ENCODE results near the gene SEMA3A.

Gene SEMA3A

DNA sequence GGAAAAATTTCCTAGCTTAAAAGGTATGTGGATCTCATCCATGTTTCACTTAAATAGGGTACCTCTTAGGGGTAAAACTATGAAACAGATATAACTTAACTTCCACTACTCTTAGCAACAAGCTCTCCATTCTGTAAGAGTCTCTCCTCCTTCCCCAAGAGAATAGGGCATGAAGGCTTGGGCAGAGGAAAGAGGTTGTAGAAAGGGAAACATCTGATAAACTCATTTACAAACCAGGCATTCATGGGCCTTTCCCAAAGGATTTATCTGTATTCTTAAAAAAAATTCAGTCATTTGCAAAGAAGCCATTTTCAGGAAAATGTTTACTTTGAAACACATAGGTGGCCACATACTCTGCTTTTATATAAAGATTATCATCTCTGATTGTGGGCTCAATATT lies 82.7 kb downstream of the SEMA3A start:
- no peak for DNase-seq (ENCODE audit: low read depth in 2 of 2)

GRCh38 chr7:84110400-84110799 lies 84.2 kb downstream of the SEMA3A start:
- DNase-seq (ENCODE audit: low read depth in 2 of 2), result no peak

DNA sequence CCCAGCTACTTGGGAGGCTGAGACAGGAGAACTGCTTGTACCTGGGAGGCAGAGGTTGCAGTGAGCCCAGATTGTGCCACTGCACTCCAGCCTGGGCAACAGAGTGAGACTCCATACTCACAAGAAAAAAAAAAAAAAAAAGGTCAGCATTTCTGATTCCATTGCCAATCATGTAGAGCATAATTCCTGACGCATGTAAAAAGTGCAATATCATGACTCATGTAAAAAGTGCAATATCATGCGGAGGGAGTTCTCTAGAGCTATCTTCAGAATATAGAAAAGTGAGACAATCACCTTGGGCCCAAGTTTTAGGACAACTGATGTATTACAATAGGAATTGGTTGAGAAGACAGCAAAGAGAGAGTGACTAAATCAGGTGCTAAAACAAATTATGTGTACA lies 85.8 kb downstream of the SEMA3A start:
- DNase-seq (ENCODE audit: low read depth in 2 of 2), result no peak

DNA sequence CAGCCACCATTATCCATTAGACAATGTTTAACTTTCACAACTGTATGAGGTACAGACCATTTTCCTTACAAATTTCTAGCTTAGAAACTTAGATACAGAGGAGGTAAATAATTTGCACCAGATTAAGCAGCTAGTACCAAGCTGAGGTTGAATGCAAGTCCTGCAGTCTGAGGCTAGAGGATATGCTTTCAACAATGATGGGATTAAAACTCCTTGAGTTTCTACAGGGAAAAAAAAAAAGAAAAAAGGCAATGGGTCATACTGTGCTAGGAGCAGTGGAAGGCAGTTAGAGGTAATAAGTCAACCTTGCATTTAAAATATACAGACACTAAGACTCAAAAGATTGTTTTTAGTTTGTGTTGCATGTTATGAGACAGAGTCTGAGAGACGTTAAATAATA lies 86.5 kb downstream of the SEMA3A start:
- no peak for DNase-seq (ENCODE audit: low read depth in 2 of 2)

GRCh38 chr7:84107259-84107658 lies 87.3 kb downstream of the SEMA3A start:
- DNase-seq (ENCODE audit: low read depth in 2 of 2), result no peak

GRCh38 chr7:84106291-84106690 lies 88.3 kb downstream of the SEMA3A start:
- no peak for DNase-seq (ENCODE audit: low read depth in 2 of 2)

- no peak for DNase-seq (ENCODE audit: low read depth in 2 of 2)
Measured at GRCh38 chr7:84105586-84105985, 89.0 kb downstream of the SEMA3A start.

- DNase-seq (ENCODE audit: low read depth in 2 of 2), result no peak
Measured at GRCh38 chr7:84104826-84105225, 89.8 kb downstream of the SEMA3A start.

- DNase-seq (ENCODE audit: low read depth in 2 of 2), result no peak
Measured at GRCh38 chr7:84102213-84102612, 92.4 kb downstream of the SEMA3A start.

GRCh38 chr7:84100866-84101265 lies 93.7 kb downstream of the SEMA3A start:
- no peak for DNase-seq (ENCODE audit: low read depth in 2 of 2)

DNA sequence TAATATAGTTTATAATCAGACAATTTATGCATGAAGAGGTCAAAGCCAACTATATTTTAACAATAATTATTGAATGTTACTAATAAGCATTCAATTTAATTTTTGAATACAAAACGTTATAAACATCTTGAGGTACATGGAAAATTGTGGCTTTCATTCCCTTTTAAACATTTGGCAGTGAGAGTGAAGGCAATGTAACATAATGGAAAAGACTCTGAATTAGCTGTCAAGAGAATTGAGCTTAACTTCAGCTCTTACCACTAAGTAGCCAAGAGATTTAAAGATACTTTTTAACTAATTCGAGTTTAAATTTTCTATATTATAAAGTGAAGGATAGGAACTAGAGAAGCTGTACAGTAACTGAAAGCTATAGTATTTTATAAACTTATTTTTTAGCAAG lies 98.6 kb downstream of the SEMA3A start:
- no peak for DNase-seq (ENCODE audit: low read depth in 2 of 2)

DNA sequence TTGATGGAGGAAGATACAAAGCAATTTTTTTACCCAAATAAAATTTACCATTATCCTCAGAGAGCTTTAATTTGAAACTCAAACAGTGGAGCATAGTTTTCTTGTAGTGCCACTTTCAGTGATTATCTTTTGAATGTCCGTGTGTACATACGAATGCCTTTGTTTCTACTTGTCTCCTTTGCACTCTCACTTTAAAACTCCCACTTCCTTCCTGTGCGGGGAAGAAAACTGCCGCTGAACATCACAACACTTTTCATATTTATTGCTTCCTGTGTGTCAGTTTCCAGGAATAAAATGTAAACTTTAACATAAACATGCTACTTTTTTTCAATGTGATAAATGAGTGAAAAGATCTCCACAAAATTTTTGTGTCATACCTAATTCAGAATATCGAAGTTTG lies 102.4 kb downstream of the SEMA3A start:
- no peak for DNase-seq (ENCODE audit: low read depth in 2 of 2)

- DNase-seq (ENCODE audit: low read depth in 2 of 2), result no peak
Measured at GRCh38 chr7:84091318-84091717, 103.3 kb downstream of the SEMA3A start.

GRCh38 chr7:84088802-84089201 lies 105.8 kb downstream of the SEMA3A start:
- no peak for DNase-seq (ENCODE audit: low read depth in 2 of 2)

DNA sequence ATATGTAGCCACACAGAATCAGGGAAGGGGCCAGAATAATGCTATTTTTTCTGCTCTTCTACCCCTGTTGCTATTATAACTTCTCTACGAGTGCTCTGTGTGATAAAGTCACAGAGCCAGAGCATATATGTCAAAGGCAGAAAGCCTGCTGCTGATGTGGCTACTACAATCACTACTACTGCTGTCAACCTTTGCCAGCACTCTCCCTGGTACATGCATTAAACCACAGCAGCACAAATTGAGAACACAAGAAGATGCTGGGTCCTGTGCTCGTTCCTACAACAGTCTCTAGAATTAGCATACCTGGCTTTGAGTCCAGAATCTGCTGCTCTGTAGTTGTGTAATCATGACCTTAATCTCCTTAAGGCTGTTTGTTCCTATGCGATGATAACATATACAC lies 108.6 kb downstream of the SEMA3A start:
- DNase-seq (ENCODE audit: low read depth in 2 of 2), result no peak

DNA sequence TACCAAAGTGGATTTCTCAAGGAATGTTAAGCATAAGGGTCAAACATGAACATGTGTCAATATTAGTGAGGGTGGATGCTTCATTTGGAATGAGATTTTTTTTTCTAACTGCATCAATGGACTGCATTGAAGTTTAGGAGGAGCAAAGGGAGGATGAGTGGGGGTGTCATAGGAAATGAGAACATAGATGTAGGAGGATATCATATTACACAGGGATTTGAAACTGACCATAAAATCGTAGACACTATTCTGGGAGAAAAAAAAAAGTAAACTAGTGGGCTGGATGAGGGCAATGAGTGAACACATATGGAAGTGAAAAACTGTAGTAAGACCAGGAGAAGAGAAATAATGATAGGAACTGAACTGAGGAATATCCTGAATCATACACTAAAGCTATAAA lies 109.4 kb downstream of the SEMA3A start:
- DNase-seq (ENCODE audit: low read depth in 2 of 2), result no peak

DNA sequence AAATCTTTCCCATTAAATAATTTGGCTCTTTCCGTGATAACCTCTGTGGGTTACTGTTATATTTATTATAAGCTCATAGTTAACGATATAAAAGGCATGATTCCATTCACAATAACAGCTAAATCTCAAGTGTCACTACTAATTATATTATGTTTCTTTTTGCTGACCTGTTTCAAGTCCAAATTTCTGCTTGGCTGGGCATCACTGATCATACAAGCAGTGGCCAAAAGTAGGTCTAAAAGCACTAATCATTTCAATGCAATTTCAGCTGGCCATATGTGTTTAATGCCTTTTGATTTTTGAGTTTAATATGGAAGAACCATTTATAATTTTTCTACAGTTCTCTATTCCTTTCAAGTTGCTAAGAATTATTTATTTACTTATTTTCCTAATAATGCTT lies 110.7 kb downstream of the SEMA3A start:
- no peak for DNase-seq (ENCODE audit: low read depth in 2 of 2)

DNA sequence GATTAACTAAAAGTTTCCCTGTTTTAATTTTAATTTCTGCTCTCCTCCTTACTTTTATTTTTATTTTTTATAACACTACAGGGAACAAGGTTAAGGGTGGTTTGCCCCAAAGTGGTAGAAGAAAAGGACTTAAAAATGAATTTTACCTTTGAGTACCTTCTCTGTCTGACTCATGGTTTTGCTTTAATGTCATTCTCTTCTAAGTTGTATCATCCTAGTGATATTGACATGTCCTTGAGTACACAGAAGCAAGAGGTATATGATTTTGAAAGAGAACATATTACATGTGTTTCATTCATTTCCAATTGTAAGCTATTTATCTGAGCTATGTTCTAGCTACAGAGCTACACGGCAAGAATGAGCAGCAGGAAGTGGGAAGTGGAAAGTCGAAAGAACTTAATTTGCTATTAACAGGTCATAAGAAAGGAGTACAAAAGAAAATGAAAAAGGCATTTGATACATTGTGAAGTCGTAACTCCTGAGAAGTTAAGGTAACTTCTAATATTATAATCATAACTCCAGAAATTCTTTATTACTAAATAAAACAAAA lies 112.5 kb downstream of the SEMA3A start:
- no peak for DNase-seq (ENCODE audit: low read depth in 2 of 2)

DNA sequence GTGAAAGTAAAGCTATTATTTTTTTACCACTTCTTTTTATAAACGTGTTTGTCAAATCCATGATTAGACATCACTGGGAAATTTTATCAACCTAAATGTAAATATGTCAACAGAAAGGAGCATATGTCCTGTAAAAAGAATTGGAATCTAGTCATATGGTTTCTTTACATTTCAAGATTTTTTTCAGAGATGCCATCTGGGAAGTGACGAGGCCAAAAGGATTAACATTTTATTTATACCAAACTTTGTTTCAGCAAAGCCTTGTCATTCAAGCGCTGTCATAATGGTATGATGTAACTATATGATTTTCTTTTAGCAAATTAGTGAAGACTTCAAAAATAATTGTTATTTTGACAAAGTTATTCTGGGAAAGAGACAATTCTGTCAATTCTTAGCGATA lies 117.3 kb downstream of the SEMA3A start:
- no peak for DNase-seq (ENCODE audit: low read depth in 2 of 2)

GRCh38 chr7:84076219-84076618 lies 118.4 kb downstream of the SEMA3A start:
- DNase-seq (ENCODE audit: low read depth in 2 of 2), result no peak

DNA sequence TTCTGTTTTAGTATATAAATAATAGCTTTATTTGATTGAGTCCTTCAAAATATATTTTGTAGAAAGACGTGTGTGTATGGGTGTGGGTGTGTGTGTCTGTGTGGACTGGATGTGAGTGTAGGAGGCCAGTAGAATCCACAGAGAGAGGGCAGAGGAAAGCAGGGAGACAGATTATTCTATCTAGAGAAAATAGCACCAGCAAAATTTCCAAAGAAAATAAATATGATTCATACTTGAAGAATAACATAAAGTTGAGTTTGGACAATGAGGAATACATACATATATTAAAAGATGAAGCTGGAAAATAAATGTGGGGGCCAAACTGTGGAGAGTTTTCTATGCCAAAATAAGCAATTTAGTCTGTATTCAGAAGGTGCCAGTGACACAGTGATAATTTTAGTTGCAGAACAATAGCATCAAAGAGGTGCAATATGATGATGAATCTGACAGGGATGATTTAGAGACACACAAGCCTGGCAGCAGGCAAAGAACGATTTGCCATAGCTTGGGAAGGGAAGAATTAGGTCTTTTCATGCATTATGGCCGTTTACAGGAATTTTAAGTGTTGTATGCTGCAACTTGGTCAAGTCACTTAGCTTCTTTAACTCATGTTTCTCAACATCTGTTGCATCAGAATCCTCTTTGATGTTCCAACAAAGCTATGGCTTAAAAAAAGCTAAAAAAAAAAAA lies 121.3 kb downstream of the SEMA3A start:
- DNase-seq (ENCODE audit: low read depth in 2 of 2), result no peak

- no peak for DNase-seq (ENCODE audit: low read depth in 2 of 2)
Measured at GRCh38 chr7:84070770-84071169, 123.8 kb downstream of the SEMA3A start.

GRCh38 chr7:84069999-84070500 lies 124.5 kb downstream of the SEMA3A start:
- no peak for DNase-seq (ENCODE audit: low read depth in 2 of 2)

- no peak for DNase-seq (ENCODE audit: low read depth in 2 of 2)
Measured at GRCh38 chr7:84069033-84069432, 125.6 kb downstream of the SEMA3A start.

Measured in stimulated activated CD4-positive, alpha-beta T cell treated with anti-CD3 and anti-CD28 coated beads, Interleukin-1b, Interleukin-23, amount 100 ng/mL, for 1 hour (primary cell).